Panc1 (cell line): Measurements from ENCODE around the gene STPG4. TPM values are rescaled to one million over a fixed set of nuclear protein-coding genes. Genes with fewer than 3 reads are reported as not detected.

ENCODE experiments used
- ATAC-seq: fragments of 200-7000 bp; cut with Tn5 transposase; 2 replicates; pipeline ENCODE4 v1.9.1; 2020; ENCODE audit warnings: mild to moderate bottlenecking, moderate library complexity
- BruUV-seq: library from RNA; stranded (reverse); fragments of 400-500 nt; replicated peaks from 2 replicates; lab custom pipeline; 2021; lab: Mats Ljungman, UMichigan
- CTCF ChIA-PET: fragments of 300-600 bp; sonication (Branson Sonifier 250); formaldehyde crosslinking; loops from one replicate; lab custom pipeline; 2022; ENCODE audit warnings: antibody characterized with exemption; lab: Charles Lee
- POLR2A ChIA-PET: fragments of 300-600 bp; sonication (Branson Sonifier 250); formaldehyde crosslinking; loops from one replicate; lab custom pipeline; 2022; ENCODE audit warnings: antibody characterized with exemption; lab: Charles Lee
- DNase-seq: peaks from one replicate; pipeline ENCODE4 v3.0.0-alpha.2; 2010; ENCODE audit warnings: low read depth, low spot score
- H3K27ac ChIP-seq: 2 replicates; pipeline ENCODE4 v1.5.1; 2011; ENCODE audit warnings: mild to moderate bottlenecking, low read length, inconsistent platforms
- H3K27me3 ChIP-seq: fragments of 200-500 bp; sonication (Bioruptor generic); 2 replicates; pipeline ENCODE4 v1.6.0; 2014; ENCODE audit warnings: low read length, inconsistent platforms; ENCODE audit not compliant: control insufficient read depth, insufficient read depth
- H3K36me3 ChIP-seq: fragments of 200-500 bp; sonication (Bioruptor generic); 2 replicates; pipeline ENCODE4 v1.5.1; 2014; ENCODE audit warnings: inconsistent platforms, mild to moderate bottlenecking, low read length, moderate library complexity; ENCODE audit not compliant: control insufficient read depth, insufficient read depth
- H3K4me1 ChIP-seq: 2 replicates; pipeline ENCODE4 v1.5.1; 2011; ENCODE audit warnings: inconsistent platforms, mild to moderate bottlenecking, low read length, moderate library complexity; ENCODE audit not compliant: control insufficient read depth, insufficient read depth
- H3K4me3 ChIP-seq, 2 experiments: 2 replicates each; pipeline ENCODE4 v1.5.1; 2011 to 2012; ENCODE audit warnings: low read depth in 2 of 2, low read length in 2 of 2, mild to moderate bottlenecking in 2 of 2, inconsistent platforms in 1 of 2, moderate library complexity in 1 of 2
- H3K9me3 ChIP-seq: fragments of 200-500 bp; sonication (Bioruptor generic); 2 replicates; pipeline ENCODE4 v1.5.1; 2014; ENCODE audit warnings: low read depth, mild to moderate bottlenecking, inconsistent platforms, low read length, moderate library complexity; ENCODE audit not compliant: control insufficient read depth, insufficient read depth
- POLR2AphosphoS5 ChIP-seq: IDR thresholded peaks from 2 replicates; pipeline ENCODE4 v1.6.1; 2012; ENCODE audit warnings: mild to moderate bottlenecking, low read depth, low read length, moderate library complexity
- SIN3A ChIP-seq: IDR thresholded peaks from 2 replicates; pipeline ENCODE4 v1.6.1; 2012; ENCODE audit warnings: low read depth, mild to moderate bottlenecking, low read length, moderate library complexity, borderline replicate concordance; ENCODE audit not compliant: insufficient read depth
- TCF7L2 ChIP-seq: IDR thresholded peaks from 2 replicates; pipeline ENCODE4 v1.6.1; 2011; ENCODE audit warnings: mild to moderate bottlenecking, low read depth, low read length, inconsistent platforms
- in situ Hi-C: cut with HindIII; loops from 2 replicates; pipeline ENCODE4 v1.10.0; 2016; ENCODE audit warnings: low sequenced_read_pairs, low pct_unique_long_range_greater_than_20kb
- intact Hi-C: fragments of 100-400 bp; cut with micrococcal nuclease; formaldehyde crosslinking; loops from one replicate; pipeline ENCODE4 v1.10.0; 2022; ENCODE audit not compliant: unreplicated experiment
- total RNA-seq: library from RNA; stranded (reverse); gene quantifications from one replicate; pipeline ENCODE4 v1.2.1, GENCODE V29; 2021; ENCODE audit not compliant: unreplicated experiment
- TF ChIP-seq, protein P1 (sequence below), 2 experiments: IDR thresholded peaks; 2 replicates each; pipeline ENCODE4 v1.6.1; 2011 to 2012; ENCODE audit warnings: low read depth in 2 of 2, control low read depth in 1 of 2, low read length in 1 of 2, mild to moderate bottlenecking in 1 of 2, moderate library complexity in 1 of 2; ENCODE audit not compliant: insufficient read depth in 1 of 2
- TF ChIP-seq, protein P2 (sequence below): fragments of 450-650 bp; IDR thresholded peaks from 2 replicates; pipeline ENCODE4 v1.5.1; 2017; ENCODE audit warnings: mild to moderate bottlenecking

The STPG4 gene
- total RNA-seq, 1 experiment from 2014 or later = 0.36 TPM

DNA sequence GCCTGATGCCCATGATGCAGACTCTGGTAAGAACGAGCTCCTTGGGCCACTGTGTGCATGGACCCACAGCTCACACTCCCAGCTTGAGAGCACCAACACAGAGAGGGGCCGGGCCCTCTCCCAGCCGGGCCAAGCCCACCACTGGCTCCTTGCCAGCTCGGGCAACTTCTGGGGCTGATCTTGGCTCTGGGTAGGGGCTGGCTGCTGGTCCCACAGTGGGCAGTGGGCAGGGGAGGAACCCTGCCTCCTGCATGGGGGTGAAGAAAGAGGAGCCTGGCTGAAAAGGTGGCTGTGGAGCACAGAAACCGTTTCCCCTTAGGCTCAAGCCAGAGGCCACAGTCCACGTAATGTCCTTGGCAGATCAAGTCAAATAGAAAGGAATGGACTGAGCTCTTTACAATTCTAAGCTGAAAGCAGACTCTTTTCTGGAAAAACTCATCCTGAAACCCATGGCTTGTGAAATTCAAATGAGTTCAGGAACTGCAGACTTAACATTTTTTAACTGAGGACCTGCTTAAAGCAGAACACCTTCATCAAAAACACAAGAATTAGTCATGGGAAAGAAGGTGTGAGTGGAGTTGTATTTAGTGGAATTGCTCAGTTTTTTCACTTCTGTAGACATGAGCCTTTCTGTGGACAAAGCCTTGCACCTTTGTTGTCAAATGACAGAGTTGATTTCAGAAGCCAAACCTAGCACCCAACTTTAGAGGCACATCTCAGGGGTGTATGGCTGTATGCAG, 104.9 kb downstream of the STPG4 start:
- CTCF ChIA-PET = no interaction called here
- in situ Hi-C loops (no loop called here), intact Hi-C loops (no loop called here)
- Histone ChIP-seq H3K27me3 (no peaks in the 10 kb centered on the region), H3K36me3 (no peaks in the 10 kb centered on the region), H3K27ac (peak overlapping the region; percentile 51; the same call in 1 of the 2 replicates), H3K9me3 (no peaks in the 10 kb centered on the region), H3K4me3 (no peak overlapping the region), H3K4me1 (peaks cover 2% of the 10 kb centered on the region; the same call in 1 of the 2 replicates)
- POLR2A ChIA-PET = no interaction called here
- TF ChIP-seq SIN3A = no peak
- TF ChIP-seq TCF7L2 = no peak
- TF ChIP-seq POLR2AphosphoS5 = no peak
- TF ChIP-seq, protein P1, sequence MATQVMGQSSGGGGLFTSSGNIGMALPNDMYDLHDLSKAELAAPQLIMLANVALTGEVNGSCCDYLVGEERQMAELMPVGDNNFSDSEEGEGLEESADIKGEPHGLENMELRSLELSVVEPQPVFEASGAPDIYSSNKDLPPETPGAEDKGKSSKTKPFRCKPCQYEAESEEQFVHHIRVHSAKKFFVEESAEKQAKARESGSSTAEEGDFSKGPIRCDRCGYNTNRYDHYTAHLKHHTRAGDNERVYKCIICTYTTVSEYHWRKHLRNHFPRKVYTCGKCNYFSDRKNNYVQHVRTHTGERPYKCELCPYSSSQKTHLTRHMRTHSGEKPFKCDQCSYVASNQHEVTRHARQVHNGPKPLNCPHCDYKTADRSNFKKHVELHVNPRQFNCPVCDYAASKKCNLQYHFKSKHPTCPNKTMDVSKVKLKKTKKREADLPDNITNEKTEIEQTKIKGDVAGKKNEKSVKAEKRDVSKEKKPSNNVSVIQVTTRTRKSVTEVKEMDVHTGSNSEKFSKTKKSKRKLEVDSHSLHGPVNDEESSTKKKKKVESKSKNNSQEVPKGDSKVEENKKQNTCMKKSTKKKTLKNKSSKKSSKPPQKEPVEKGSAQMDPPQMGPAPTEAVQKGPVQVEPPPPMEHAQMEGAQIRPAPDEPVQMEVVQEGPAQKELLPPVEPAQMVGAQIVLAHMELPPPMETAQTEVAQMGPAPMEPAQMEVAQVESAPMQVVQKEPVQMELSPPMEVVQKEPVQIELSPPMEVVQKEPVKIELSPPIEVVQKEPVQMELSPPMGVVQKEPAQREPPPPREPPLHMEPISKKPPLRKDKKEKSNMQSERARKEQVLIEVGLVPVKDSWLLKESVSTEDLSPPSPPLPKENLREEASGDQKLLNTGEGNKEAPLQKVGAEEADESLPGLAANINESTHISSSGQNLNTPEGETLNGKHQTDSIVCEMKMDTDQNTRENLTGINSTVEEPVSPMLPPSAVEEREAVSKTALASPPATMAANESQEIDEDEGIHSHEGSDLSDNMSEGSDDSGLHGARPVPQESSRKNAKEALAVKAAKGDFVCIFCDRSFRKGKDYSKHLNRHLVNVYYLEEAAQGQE (IDR thresholded peaks at IDR 0.05; ENCODE audit: insufficient read depth in 1 of 2, low read depth in 2 of 2, low read length in 1 of 2) = no peak
- TF ChIP-seq, protein P2, sequence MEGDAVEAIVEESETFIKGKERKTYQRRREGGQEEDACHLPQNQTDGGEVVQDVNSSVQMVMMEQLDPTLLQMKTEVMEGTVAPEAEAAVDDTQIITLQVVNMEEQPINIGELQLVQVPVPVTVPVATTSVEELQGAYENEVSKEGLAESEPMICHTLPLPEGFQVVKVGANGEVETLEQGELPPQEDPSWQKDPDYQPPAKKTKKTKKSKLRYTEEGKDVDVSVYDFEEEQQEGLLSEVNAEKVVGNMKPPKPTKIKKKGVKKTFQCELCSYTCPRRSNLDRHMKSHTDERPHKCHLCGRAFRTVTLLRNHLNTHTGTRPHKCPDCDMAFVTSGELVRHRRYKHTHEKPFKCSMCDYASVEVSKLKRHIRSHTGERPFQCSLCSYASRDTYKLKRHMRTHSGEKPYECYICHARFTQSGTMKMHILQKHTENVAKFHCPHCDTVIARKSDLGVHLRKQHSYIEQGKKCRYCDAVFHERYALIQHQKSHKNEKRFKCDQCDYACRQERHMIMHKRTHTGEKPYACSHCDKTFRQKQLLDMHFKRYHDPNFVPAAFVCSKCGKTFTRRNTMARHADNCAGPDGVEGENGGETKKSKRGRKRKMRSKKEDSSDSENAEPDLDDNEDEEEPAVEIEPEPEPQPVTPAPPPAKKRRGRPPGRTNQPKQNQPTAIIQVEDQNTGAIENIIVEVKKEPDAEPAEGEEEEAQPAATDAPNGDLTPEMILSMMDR = no peak
- no TSS peak for BruUV-seq
- ATAC-seq = no peak
- DNase-seq = no peak

DNA sequence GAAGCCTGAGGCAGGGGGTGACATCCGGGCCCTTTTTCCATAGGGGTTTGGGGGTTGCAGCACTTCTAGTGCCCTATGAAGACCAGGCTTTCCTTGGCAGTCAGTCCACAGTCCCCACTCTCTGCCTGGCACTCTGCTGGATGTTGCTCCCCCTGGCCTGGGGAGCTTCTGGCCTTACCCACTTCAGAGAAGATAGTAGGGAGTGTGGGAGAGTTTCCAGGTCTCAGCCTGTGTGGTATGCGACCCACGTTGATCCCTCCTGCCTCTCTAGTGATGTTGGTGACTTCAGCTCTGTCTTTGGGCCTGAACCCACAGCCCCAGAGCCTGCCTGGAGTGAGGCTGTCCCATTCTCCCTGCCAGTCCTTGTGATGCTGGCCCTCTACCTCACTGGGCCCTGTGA, 105.6 kb downstream of the STPG4 start:
- DNase-seq = no peak
- Histone ChIP-seq H3K4me1 (peaks cover 2% of the 10 kb centered on the region; the same call in 1 of the 2 replicates), H3K36me3 (no peaks in the 10 kb centered on the region), H3K27ac (no peak overlapping the region), H3K9me3 (no peaks in the 10 kb centered on the region), H3K27me3 (no peaks in the 10 kb centered on the region), H3K4me3 (no peak overlapping the region)
- intact Hi-C loops = no loop called here
- in situ Hi-C loops = no loop called here
- POLR2A ChIA-PET = no interaction called here
- no TSS peak for BruUV-seq
- TF ChIP-seq POLR2AphosphoS5 (no peak), TCF7L2 (no peak)
- TF ChIP-seq, protein P1 (IDR thresholded peaks at IDR 0.05; ENCODE audit: insufficient read depth in 1 of 2, low read depth in 2 of 2, low read length in 1 of 2) = no peak
- TF ChIP-seq, protein P2 = no peak
- no peak for ATAC-seq
- CTCF ChIA-PET = no interaction called here
